K562 (cell line): ENCODE results near the gene REC8. TPM values are rescaled to one million over a fixed set of nuclear protein-coding genes. Genes with fewer than 3 reads are reported as not detected.

ENCODE experiments used
- CBX8 ChIP-seq: fragments of 200-600 bp; sonication (generic); IDR thresholded peaks from 2 replicates; pipeline ENCODE4 v1.6.1; 2012; ENCODE audit warnings: borderline replicate concordance, mixed run types, low read depth, mild to moderate bottlenecking, moderate library complexity, mixed read lengths, low read length, control low read depth, inconsistent platforms; ENCODE audit not compliant: poor library complexity, severe bottlenecking; ENCODE audit errors: extremely low read depth
- CREM ChIP-seq: IDR thresholded peaks from 2 replicates; pipeline ENCODE4 v1.6.1; 2014; ENCODE audit warnings: antibody characterized with exemption, low read depth
- DIDO1 ChIP-seq: fragments of 450-650 bp; IDR thresholded peaks from 2 replicates; pipeline ENCODE4 v1.6.1; 2016; ENCODE audit warnings: low read depth, missing biosample characterization, missing genetic modification characterization
- FOXA3 ChIP-seq, 2 experiments: fragments of 450-650 bp in 1 of 2; sonication (generic) in 1 of 2; formaldehyde crosslinking; IDR thresholded peaks in 1 of 2; conservative IDR thresholded peaks in 1 of 2; 2 replicates each; pipeline versions ENCODE4 v1.4.0 to v1.8.0; 2020 to 2022; ENCODE audit warnings: mild to moderate bottlenecking in 2 of 2, missing genetic modification reagents in 1 of 2
- FOXO4 ChIP-seq: fragments of 450-650 bp; formaldehyde crosslinking; IDR thresholded peaks from 2 replicates; pipeline ENCODE4 v1.4.0; 2020; ENCODE audit warnings: mild to moderate bottlenecking, moderate library complexity
- GTF2F1 ChIP-seq: IDR thresholded peaks from 2 replicates; pipeline ENCODE4 v1.6.1; 2011; ENCODE audit warnings: low read depth, low read length, improper control_type of control experiment
- NCOA2 ChIP-seq, 2 experiments: fragments of 450-650 bp; IDR thresholded peaks; 2 replicates each; pipeline ENCODE4 v1.6.1; 2018; ENCODE audit warnings: mild to moderate bottlenecking in 2 of 2, moderate library complexity in 1 of 2; ENCODE audit not compliant: partially characterized antibody in 2 of 2
- NFATC3 ChIP-seq: fragments of 450-650 bp; IDR thresholded peaks from 2 replicates; pipeline ENCODE4 v1.6.1; 2017; ENCODE audit warnings: mild to moderate bottlenecking
- NFXL1 ChIP-seq: fragments of 450-650 bp; formaldehyde crosslinking; IDR thresholded peaks from 2 replicates; pipeline ENCODE4 v1.4.0; 2021; ENCODE audit warnings: mild to moderate bottlenecking
- RBM39 ChIP-seq: fragments of 200-400 bp; formaldehyde crosslinking; optimal IDR thresholded peaks from 2 replicates; pipeline ENCODE3; 2018; ENCODE audit warnings: low read depth, low read length
- SAP30 ChIP-seq: fragments of 200-600 bp; sonication (generic); IDR thresholded peaks from 2 replicates; pipeline ENCODE4 v1.6.1; 2012; ENCODE audit warnings: borderline replicate concordance, low read depth, mild to moderate bottlenecking, moderate library complexity, low read length, control low read depth, inconsistent platforms; ENCODE audit not compliant: insufficient read depth, poor library complexity, severe bottlenecking
- TRIM28 ChIP-seq: fragments of 450-650 bp; IDR thresholded peaks from 2 replicates; pipeline ENCODE4 v1.6.1; 2017
- ZNF165 ChIP-seq: fragments of 250-450 bp; sonication (Bioruptor Pico); IDR thresholded peaks from 2 replicates; pipeline ENCODE4 v1.4.0; 2020; ENCODE audit warnings: borderline replicate concordance
- ZNF253 ChIP-seq: fragments of 250-450 bp; sonication (Bioruptor Pico); conservative IDR thresholded peaks from 2 replicates; pipeline ENCODE4 v1.6.1; 2021; ENCODE audit warnings: mild to moderate bottlenecking
- ZNF274 ChIP-seq: IDR thresholded peaks from 2 replicates; pipeline ENCODE4 v1.6.1; 2011; ENCODE audit warnings: low read depth, mild to moderate bottlenecking, low read length, moderate library complexity, borderline replicate concordance
- ZNF77 ChIP-seq: fragments of 250-450 bp; sonication (Bioruptor Pico); IDR thresholded peaks from 2 replicates; pipeline ENCODE4 v1.5.0; 2020
- ZNF778 ChIP-seq: fragments of 450-650 bp; formaldehyde crosslinking; IDR thresholded peaks from 2 replicates; pipeline ENCODE4 v1.4.0; 2020; ENCODE audit warnings: mild to moderate bottlenecking, moderate library complexity
- polyA plus RNA-seq, 8 experiments: library from polyadenylated mRNA; depleted of rRNA in 4 of 8; stranded (reverse) in 5 of 8; unstranded in 3 of 8; fragments of >200 nt; fragmentation: Nextera tagmentation in 2 of 8; fragmentation: Illumina TruSeq in 1 of 8; extraction: Ambion mirVana in 2 of 8; extraction: Trizol in 1 of 8; gene quantifications; 2 replicates each; pipeline versions ENCODE4 v1.2.1 to v1.2.3, GENCODE V29; 2011 to 2014; ENCODE audit warnings: inconsistent platforms in 1 of 8, missing spikeins in 1 of 8
- total RNA-seq, 7 experiments: library from RNA; depleted of rRNA in 6 of 7; stranded (reverse); fragments of >200 nt in 6 of 7; fragmentation: Illumina TruSeq in 2 of 7; extraction: Trizol in 2 of 7; gene quantifications; 2 replicates each; pipeline versions ENCODE4 v1.2.1 to v1.2.3, GENCODE V29; 2011 to 2021; ENCODE audit warnings: low replicate concordance in 1 of 7
- TF ChIP-seq, protein P1 (sequence below): sonication (generic); formaldehyde crosslinking; IDR thresholded peaks from 2 replicates; pipeline ENCODE4 v1.8.0; 2022; ENCODE audit warnings: mild to moderate bottlenecking, low read depth, missing genetic modification reagents
- TF ChIP-seq, protein P2 (sequence below): fragments of 450-650 bp; formaldehyde crosslinking; IDR thresholded peaks from 2 replicates; pipeline ENCODE4 v1.4.0; 2020; ENCODE audit warnings: mild to moderate bottlenecking, mixed read lengths
- TF ChIP-seq, protein P3 (sequence below), 2 experiments: IDR thresholded peaks in 1 of 2; conservative IDR thresholded peaks in 1 of 2; 2 replicates each; pipeline ENCODE4 v1.6.1; 2016; ENCODE audit warnings: low read depth in 2 of 2, mild to moderate bottlenecking in 1 of 2, missing compliant biosample characterization in 1 of 2, missing genetic modification characterization in 1 of 2, moderate library complexity in 1 of 2

Gene REC8
- total and polyA plus RNA-seq, 9 of the 15 experiments (the other 6 are each of a cell fraction or from before 2014, with no cell fraction given): 0.11 to 2.5 (median 0.85) TPM

DNA sequence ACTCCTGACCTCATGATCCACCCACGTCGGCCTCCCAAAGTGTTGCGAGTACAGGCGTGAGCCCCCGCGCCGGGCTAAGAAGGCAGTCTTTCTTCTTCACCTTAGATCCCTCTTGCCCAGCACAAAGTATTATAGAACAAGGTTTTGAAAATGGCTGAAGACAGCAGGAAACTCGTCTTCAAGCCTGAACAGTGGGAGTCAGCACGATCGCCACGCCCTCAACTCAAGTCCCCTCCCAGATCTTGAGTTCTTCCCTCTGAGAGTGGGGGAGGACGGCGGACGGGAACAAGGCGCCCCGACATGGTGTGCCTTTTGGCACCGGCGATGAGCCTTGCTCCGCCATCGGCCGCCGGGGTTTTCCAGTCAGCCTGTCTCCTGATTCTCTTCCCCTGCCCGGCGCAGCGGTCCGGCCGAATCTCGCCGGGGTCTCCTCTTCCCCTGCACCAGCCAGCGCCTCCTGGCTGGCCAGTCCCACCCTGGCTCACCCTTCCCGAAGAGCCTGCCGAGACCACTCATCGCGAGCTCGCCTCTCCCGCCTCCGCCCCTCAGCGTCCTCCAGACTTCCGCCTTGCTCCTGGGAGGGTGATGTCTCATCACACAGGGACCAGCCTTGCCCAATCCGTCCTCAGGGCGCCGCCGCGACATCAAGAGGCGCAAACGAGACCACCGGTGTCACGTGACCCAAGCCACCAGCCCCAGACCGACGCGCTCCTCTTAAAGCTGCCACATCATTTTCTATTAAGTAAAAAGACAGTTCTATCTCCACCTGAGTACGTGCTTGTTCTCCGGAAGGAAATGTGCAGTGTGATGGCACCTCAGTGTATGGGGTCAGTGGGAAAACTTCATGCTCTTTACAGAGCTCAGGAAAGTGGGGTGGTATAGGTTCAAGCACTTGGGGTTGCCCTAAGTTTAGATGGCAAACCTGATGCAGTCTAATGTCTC is 41.3 kb downstream of the REC8 start, which contains the start of gene CHMP4A (continued):
- TF ChIP-seq FOXO4 (CRISPR knock-in tag) (no peak), ZNF274 (no peak), NFXL1 (CRISPR knock-in tag) (no peak), DIDO1 (tag) (peak; percentile 84), GTF2F1 (no peak; the same call in 1 of the 2 replicates), ZNF77 (CRISPR knock-in tag) (no peak), NCOA2 (IDR thresholded peaks at IDR 0.05; ENCODE audit: partially characterized antibody in 2 of 2) (no peak), ZNF778 (CRISPR knock-in tag) (no peak), TRIM28 (no peak), ZNF253 (CRISPR knock-in tag) (no peak), SAP30 (peak; percentile 50), NFATC3 (no peak), ZNF165 (no peak), CREM (peak; percentile 98), CBX8 (no peak), RBM39 (no peak), FOXA3 (CRISPR knock-in tag; conservative IDR thresholded peaks at IDR 0.05 in 1 of 2, IDR thresholded peaks at IDR 0.05 in 1 of 2) (no peak)
- TF ChIP-seq, protein P1, sequence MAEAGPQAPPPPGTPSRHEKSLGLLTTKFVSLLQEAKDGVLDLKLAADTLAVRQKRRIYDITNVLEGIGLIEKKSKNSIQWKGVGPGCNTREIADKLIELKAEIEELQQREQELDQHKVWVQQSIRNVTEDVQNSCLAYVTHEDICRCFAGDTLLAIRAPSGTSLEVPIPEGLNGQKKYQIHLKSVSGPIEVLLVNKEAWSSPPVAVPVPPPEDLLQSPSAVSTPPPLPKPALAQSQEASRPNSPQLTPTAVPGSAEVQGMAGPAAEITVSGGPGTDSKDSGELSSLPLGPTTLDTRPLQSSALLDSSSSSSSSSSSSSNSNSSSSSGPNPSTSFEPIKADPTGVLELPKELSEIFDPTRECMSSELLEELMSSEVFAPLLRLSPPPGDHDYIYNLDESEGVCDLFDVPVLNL (CRISPR knock-in tag): no peak
- TF ChIP-seq, protein P2, sequence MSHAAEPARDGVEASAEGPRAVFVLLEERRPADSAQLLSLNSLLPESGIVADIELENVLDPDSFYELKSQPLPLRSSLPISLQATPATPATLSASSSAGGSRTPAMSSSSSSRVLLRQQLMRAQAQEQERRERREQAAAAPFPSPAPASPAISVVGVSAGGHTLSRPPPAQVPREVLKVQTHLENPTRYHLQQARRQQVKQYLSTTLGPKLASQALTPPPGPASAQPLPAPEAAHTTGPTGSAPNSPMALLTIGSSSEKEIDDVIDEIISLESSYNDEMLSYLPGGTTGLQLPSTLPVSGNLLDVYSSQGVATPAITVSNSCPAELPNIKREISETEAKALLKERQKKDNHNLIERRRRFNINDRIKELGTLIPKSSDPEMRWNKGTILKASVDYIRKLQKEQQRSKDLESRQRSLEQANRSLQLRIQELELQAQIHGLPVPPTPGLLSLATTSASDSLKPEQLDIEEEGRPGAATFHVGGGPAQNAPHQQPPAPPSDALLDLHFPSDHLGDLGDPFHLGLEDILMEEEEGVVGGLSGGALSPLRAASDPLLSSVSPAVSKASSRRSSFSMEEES (CRISPR knock-in tag): peak; percentile 99
- TF ChIP-seq, protein P3, sequence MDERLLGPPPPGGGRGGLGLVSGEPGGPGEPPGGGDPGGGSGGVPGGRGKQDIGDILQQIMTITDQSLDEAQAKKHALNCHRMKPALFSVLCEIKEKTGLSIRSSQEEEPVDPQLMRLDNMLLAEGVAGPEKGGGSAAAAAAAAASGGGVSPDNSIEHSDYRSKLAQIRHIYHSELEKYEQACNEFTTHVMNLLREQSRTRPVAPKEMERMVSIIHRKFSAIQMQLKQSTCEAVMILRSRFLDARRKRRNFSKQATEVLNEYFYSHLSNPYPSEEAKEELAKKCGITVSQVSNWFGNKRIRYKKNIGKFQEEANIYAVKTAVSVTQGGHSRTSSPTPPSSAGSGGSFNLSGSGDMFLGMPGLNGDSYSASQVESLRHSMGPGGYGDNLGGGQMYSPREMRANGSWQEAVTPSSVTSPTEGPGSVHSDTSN (CRISPR knock-in tag; IDR thresholded peaks at IDR 0.05; ENCODE audit: low read depth): no peak
- TF ChIP-seq, protein P3 (tag; conservative IDR thresholded peaks at IDR 0.05; ENCODE audit: low read depth): no peak
